Stimulated activated CD4-positive, alpha-beta T cell treated with anti-CD3 and anti-CD28 coated beads, Interleukin-1b, Interleukin-23, amount 100 ng/mL, for 48 hours (primary cell): Measurements from ENCODE around the gene SPOP.
A peak's percentile ranks its signal among the peaks of the same experiment; 100 is the strongest.
"Not testable (repeated sequence)": the region's sequence is repeated elsewhere in the genome, so short reads cannot be mapped to it uniquely, and the experiment has no call there.

Source experiments
- DNase-seq: peaks from one replicate; pipeline ENCODE4 v3.0.0-alpha.2; 2020

The SPOP gene

DNA sequence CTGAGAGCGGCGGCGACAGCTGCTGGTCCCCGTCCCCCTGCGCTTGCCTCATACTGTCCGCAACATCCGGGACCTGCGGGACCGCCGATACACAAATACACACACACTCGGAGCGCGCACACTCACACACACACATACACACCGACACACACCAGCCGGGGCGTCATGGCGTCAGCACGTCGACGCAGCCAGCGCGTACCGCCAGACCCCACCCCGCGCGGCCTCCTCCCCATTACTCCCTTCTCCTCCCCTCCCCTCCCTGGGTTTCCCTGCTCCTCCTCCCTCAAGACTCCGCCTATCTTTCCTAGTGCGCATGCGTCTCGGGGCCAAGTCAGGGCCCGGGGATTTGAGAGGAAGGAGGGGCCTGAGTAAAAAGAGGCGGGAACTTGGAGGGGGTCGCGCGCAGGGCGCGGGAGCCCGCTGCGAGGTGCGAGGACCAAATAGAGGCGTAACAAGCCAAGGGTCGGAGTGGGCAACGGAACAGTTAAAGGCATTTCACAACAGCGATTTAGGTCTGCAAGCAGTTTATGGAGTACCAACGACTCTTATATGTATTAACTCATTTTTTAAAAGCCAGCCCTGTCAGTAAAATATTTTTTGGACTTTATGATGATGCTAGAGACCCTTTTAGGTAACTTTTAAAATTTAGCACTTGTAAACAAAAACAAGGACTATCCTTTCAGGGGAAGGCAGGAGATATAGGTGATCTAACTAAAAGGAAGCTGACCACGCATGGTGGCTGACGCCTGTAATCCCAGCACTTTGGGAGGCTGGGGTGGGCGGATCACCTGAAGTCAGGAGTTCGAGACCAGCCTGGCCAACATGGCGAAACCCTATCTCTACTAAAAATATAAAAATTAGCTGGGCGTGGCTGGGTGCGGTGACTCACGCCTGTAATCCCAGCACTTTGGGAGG lies at the start of gene SPOP:
Gene SPOP, minus strand, starts transcription at position 165 of the 915 bp plus-strand sequence. CDS start 55,287 bp downstream, outside the sequence.
- DNase-seq = peak; percentile 99

DNA sequence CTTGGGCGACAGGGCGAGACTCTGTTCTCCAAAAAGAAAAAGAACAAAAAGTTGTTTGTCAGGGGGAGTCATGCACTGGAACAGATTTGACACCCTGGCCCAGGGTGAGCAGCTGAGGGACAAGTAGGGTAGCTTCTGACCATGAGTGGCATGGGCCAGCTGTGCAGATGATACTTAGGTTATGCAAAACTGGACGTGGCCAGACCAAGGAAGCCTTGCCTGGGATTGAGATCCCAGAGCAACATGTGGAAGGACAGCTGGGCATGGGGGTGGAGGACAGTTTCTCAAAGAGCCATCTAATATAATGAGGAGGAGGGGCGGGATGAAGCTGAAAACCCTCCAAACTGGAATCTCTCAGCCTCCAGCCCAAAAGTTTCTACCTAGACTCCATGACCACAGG lies 49.5 kb upstream of the SPOP start:
- no peak for DNase-seq

DNA sequence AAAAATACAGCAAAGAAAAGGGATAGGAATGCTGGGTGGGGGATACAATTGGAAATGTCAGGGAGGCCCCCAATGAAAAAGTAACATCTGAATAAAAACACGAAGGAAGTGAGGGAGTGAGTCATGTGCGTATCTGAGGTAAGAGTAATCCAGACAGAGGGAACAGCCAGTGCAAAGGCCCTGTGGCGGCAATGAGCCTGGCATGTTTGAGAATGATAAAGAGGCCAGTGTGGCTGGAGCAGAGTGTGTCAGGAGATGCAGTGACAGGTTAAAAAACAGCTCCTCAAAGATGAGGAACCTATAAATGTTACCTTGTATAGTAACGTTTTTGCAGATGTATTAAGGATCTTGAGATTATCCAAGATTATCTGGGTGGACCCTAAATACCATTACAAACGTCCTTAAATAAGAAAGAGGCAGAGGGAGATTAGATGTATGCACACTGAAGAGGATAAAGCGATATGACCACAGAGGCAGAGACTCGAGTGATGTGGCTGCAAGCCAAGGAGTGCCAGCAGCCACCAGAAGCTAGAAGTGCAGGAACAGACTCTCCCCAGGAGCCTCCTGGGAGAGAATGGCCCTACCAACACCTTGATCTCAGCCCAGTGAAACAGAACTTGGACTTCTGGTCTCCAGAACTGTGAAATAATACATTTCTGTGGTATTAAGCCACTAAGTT lies 47.7 kb upstream of the SPOP start:
- no peak for DNase-seq

DNA sequence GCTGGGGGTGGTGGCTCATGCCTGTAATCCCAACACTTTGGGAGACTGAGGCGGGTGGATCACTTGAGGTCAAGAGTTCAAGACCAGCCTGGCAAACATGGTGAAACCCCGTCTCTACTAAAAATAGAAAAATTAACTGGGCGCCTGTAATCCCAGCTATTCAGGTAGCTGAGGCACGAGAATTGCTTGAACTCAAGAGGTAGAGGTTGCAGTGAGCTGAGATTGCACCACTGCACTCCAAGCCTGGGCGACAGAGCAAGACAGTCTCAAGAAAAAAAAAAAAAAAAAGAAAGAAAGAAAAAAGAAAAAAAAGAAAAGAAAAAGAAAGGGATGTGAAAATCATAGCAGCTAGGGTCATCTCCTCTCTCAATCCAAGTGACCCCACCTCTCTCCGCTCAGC lies 46.7 kb upstream of the SPOP start:
- DNase-seq = not testable (repeated sequence)

DNA sequence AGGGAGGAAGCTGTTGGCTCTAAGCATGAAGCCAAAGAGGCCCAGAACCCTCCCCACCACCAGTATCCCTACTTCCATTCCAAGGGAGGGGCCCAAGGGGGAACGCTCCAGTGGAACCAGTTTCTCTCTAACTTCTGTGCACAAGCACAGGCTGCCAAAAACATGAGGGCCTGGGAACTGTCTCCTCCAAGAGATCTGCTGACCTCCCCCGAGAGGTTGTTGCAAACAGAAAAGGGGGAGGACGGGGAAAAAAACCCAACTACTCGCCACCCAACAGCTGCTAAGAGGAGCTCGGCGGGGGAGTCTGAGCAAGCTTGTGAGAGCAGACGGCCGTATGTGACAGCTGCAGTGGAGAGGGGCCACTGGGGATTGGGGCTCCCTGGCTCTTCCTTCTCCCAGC lies 45.5 kb upstream of the SPOP start:
- no peak for DNase-seq

DNA sequence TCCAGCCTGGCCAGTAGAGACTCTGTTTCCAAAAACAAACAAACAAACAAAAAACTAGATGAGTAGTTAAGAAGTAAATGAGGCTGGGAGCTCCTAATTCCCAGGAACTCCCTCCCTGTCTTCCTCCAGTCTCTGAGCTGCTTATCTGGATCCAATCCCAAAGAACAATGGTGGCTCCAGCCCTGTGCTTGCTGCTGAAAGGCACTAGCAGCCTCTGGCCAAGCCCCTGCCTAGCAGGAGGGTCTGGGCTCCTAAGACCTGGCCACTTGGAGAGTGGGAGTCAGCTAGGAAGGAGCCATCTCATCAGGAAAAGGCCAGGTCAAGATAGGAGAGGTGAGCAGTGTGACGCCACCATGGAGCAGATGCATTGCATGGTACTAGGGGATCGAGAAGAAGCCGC lies 44.2 kb upstream of the SPOP start:
- DNase-seq = no peak

DNA sequence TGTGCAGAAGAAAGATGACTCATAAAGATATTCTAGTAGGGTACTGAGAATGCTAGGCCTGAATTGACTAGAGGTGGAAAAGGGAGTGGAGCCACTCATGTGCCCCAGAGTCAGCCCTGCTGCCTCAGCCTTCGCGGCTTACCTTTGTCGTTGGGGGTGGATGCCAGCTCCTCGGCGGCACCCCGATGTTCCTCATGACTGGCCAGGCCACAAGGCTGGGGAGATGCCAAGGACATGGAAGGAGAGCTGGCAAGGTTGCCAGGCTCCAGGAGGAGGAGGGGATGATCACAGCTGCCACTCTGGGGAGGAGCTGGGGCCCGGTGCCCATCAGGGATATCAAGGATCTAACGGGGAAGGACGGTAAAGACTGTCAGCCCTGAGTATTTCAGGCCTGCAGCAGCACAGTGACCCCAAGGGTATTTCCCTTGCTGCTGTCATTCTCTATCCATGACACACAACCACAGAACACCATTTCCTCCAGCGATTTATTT lies 39.5 kb upstream of the SPOP start:
- peak; percentile 53 for DNase-seq

DNA sequence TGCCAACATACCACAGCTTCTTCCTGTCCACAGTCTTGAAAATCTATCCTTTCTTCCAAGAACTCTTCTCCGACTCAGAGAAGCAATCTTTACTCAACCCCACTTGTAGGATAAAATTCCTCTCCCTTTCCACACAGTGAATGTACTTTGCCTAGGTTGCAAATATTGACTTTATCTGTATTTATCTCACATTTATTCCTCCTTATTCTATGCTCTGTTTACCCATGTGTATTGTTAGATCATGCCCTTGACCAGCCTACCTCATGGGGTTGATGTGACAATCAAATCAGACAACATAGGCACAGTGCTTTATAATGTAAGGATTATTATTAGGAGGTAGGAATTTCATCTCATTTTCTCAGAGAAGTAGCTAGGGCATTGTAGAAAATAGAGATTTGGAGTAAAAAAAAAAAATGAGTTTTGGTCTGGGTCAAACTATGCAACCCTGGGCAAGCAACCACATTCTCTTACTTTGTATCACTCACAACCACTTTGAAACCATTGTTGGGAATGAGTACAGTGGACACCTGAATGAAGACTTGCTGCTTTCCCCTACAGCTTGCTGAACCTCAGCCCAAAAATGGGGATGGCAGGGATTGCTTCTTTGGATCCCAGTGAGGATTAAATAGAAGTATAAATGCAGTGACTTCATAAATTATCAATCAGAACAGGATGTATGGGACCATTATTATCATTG lies 38.9 kb upstream of the SPOP start:
- no peak for DNase-seq

DNA sequence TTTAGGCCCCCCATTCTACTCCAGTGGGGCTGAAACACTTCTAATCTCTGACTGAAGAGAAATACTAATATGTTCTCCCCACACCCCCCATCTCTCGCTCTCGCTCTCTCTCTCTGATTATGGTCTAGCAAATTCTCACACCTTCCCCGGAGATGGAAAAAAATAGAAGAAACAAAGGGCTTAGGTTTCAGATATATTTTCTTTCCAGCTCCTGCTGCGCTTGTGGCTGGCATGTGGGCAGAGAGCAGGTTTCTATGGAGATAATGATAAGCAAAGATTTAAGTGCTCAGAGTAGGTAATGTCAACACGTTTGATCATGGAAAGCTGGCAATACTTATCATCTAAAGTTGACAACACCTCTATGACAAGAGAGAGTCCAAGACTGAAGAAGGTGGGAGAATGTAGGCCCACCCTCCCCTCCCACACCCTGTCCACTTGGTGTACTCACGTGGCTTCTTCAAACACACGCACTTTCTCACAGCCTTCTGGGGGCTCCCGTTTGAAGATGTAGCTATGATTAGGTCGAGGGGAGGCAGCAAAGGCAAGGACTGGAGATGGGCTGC lies 37.9 kb upstream of the SPOP start:
- peak; percentile 32 for DNase-seq

DNA sequence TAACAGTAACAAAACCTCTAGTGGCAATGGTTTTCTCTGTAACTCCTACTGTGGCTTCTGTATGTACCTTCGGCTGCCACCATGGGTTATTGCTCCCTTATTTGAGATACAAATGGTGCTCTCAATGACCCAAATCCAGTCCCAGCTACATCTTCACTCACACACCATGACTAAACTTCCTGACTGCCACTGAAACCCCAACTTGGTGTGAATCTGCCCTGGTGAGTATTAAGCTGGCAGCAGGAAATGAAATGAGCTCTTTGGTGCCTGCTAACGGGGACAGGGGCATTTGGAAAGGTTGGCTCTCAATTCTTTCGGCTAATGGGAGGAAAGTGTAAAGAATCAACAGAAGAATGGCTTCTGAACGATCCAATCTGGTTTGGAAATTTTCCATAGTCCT lies 37.3 kb upstream of the SPOP start:
- DNase-seq = peak; percentile 48

DNA sequence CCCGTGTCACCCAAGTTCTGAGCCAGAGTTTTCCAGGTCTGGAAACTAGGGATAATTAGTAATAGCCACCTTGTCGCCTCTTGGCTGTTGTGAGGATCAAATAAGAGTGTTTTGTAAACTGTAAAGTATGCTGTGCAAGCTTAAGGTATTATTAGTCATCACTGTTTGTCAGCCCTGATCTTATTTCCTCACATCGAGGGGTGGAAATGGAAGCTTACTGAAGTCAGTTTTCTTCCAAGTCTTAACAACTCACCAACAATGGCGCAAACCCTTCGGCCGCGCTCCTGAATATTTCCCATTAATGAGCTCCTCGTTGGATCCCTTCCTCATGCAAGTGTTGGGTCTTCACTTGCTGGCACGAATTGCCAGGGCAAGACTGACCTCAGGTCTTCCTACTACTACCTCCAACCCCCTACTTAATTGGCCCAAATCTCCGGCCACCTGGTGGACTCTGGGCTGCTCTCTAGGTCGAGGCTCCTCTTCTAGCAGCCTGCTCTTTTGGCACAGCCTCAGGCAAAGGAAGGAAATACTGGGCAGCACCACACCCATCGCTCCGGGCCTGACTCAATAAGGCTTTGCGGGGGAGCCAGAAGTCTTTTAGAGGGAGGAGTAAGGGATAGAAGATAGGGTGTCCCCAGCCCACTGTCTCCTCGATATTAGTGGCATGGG lies 30.8 kb upstream of the SPOP start:
- no peak for DNase-seq

DNA sequence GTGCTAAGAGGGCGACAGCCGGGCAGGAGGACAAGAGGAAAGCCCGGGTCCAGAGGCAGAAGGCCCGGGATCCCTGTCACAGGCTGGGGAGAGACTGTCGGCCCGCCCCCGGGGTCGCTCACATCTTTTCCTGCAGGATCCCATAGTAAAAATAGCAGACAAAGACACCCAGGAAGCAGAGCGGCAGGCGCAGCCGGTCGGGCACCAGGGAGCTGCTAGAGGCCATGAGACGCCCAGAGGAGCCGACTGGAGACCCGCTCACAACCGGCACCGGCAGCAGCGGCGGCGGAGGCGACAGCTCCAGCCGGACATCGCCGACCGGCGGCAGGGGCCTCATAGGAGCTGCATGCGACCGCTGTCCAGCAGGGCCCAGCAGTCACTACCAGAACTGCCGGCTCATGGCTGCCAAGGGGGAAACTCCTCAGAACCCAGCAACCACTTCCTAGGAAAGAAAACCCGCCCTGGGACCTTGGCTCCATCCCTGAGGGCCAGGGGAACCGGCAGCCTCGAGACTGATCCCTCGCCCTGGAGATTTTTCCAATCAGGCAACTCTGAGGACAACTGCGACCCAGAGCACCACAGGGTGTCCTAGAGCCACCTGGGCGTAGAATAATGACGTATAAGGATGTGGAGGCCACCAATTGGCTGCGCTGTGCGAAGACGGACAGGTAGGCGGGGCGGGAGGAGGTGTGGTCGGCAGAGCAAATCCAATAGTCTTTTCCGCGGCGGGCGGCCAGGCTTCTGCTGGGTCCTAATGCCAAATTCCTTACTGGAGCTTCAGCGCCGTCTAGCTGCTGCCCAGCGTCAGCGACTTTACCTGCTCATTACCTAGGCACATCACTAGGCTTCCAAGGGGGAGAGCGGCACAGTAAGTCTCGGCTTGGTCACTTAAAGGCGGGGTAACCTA lies 30.0 kb upstream of the SPOP start, which contains the start of gene SLC35B1:
Gene SLC35B1, minus strand, starts transcription at position 357 of the 907 bp plus-strand sequence. Its CDS starts 131 bp downstream, at position 226.
- peak; percentile 99 for DNase-seq

DNA sequence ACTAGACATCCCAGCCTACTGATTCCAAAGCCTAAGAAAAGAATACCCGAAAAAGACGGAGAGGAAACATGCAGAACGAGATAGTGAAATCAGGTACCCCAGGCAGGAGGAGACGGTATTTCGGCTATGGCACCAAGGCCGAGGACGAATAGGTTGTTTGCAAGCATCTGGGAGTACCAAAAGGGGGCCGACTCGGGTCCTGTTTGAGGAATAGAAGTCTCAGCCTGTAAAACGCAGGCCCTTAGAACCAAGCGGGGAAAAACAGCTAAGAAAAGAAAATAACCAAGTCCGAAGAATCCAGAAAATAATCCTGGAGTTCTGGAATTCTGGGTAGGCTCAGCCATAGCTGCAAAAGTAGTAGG lies 29.3 kb upstream of the SPOP start:
- no peak for DNase-seq

DNA sequence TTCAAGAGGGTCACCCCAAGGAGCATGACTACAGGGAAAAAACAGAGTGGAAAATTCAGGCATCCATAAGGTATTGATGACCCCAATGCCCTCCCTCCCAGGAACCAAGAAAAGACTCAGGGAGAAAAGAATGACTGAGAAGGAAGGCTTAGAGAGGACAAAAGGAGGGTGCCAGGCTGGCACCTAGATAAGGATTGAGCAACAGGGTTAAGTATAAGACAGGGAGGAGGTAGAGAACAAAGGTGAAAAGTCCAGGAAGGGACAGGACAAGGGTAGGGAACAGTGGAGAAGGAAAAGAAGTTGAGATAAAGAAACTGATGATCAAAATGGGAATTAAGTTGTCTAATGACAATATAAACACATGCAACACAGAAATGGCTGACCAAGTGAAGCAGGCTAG lies 27.4 kb upstream of the SPOP start:
- DNase-seq = no peak

DNA sequence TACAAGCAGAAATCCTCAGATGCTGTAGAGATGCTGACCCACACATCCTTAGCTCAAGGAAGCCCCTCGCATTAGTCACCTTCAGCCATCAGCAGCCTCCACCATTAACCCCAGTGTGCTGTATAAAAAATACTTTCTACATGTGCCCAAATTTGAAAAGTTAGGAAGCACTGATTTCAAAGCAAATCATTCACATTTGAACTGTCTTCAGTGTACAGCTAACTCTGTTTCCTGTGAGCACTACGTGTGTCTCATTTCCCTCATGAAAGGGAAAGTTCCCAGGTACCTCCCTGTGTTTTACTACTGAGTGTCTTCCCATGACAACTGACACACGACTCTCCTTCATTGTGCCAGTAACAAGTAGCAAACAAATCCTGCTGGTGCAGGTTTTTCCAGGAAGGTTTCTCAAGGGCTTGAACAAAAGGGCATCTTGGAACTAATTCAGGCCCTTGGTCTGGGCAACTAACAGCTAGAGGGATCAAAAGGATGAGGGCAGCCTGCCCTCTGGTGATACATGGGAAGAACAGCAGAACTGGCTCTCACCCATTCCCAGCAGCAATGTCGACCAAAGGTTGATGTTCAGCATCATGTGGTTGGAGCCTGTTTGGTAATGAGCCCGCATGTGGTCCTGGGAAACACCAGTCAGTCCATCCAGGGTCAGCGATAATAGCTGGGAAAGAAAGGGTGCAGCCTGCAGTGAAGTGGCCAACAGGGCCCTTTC lies 25.8 kb upstream of the SPOP start:
- DNase-seq = no peak

DNA sequence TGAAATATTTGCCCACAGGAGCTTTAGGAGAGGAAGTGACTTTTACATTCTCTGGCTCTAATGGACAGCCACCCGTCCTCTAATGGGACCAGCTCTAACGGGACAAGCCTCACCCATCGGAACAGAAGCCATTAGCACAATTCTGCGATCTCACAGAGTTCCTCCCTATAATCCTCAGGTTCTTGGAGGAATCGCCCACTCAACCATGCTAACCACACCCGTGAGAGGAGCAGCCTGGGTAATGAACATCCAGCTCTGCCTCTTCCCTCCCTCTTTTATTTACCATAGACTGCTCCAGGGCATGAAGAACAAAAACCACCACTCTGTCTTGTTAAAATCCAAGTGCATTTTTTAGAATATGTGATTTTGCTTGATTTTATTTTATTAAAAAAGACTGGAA lies 23.1 kb upstream of the SPOP start:
- DNase-seq = no peak

DNA sequence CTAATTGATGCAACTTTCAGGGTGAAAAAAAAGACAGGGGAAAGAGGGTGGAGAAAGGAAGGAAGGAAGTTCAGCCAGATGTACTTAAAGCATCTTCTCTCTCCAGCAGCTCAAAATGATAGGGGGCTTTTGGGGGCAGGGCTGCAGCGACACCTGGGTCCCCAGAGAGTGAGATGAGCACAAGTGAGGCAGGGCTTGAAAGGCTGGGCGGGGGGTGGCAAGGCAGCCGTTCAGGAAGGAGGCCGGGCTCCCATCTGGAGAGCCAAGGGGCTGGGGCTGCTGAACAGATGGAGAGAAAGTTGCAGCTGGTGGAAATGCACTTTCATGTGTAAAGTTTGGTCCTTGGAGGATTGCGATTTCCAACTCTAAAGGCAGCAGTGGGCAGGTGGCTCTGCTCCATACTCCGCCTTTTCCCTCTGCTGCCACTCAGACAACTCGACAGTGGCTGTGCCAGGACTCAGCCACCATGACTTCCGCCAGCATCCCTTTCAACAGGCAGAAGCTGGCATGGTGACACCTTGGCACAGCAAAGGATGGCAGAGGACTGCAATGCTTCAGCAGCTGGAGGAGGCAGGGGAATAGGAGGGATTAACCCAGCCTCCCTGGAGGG lies 22.2 kb upstream of the SPOP start:
- no peak for DNase-seq

DNA sequence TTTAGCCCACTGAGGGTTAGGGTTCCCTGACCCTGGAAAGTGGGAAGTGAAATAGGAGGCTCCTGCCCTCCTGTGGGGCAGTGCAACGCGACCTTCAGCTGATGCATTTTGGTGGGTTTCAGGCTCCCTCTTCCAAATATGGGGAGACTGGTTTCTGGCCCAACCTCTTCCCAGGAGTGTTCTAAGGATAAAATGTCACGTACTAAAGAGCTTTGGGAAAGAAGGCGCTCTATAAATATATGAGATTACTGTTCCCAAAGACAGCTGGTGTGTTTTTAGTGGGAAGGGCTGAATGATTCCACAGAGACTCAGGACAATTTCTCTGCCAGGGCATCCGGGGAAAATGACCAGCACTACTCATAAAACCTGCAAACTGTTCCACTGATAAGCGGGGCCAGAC lies 20.1 kb upstream of the SPOP start:
- no peak for DNase-seq

DNA sequence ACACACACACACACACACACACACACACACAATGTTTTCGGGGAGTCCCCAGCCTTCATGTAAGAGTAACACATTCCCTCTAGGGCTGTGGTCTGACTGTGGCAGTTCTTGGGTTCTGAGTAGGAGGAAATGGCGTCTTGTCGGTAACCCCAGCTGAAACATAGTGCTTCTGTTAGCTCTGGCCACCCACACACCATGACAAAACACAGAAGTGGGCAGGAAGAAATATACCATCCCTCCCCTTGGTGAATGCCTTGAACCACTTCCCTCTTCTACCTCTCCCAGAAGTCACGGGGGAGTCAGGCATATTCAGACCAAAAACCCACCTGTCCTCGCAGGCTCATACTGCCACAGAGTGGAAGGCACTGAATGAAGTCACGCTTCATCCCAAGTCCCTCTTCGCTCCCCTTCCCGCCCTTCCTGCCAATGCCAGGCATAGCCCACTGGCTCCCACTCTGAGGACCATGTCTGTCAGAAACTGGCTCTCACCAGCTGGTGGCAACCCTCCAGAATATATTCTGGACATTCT lies 18.4 kb upstream of the SPOP start:
- DNase-seq = peak; percentile 83

DNA sequence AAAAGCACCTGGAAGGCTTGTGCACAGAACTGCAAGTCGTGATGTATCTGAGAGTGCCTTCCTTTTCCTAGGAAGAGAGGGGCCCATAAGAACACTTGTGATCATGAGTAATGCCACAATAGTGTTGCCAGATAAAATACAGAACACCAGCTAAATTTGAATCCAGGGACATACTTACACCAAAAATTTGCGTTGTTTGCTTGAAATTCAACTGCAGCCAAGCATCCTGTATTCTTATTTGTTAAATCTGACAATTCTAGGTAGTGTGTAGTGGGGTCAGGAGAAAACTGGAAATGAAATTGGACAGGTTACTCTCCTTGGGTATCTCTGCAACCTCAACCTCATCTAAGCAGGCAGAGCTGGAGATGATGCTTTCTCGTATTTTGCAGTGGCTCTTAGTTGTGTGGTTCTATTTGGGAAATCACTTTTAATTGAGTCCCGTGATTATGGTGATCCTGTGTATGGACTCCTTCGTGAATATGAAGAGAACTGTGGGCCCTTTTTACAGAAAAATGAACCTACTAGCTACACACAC lies 17.9 kb upstream of the SPOP start:
- DNase-seq = no peak
